ENCODE measurements around the gene TRPM4.
"Not testable (repeated sequence)": the region's sequence is repeated elsewhere in the genome, so short reads cannot be mapped to it uniquely, and the experiment has no call there.

Gene TRPM4

GRCh38 chr19:49157445-49158224, at the start of gene TRPM4:
Gene TRPM4 (plus strand): TSS chr19:49157792. CDS start chr19:49157867, 75 bp downstream.
- DNase-seq (ENCODE audit: low read depth in 2 of 2): no peak

- DNase-seq (ENCODE audit: low read depth in 2 of 2): no peak
Observed at GRCh38 chr19:49109051-49109450, 48.5 kb upstream of the TRPM4 start.

GRCh38 chr19:49109569-49110233, 47.9 kb upstream of the TRPM4 start:
- no peak for DNase-seq (ENCODE audit: low read depth in 2 of 2)

GRCh38 chr19:49110567-49110966, 47.0 kb upstream of the TRPM4 start:
- DNase-seq (ENCODE audit: low read depth in 2 of 2): no peak

GRCh38 chr19:49111218-49111998, 46.2 kb upstream of the TRPM4 start:
- no peak for DNase-seq (ENCODE audit: low read depth in 2 of 2)

GRCh38 chr19:49113762-49114629, 43.6 kb upstream of the TRPM4 start, which contains the start of gene LIN7B:
Gene LIN7B (plus strand): TSS chr19:49114370. CDS start chr19:49114405, 35 bp downstream.
- peak; percentile 40 to 49 for DNase-seq (ENCODE audit: low read depth in 2 of 2)

DNA sequence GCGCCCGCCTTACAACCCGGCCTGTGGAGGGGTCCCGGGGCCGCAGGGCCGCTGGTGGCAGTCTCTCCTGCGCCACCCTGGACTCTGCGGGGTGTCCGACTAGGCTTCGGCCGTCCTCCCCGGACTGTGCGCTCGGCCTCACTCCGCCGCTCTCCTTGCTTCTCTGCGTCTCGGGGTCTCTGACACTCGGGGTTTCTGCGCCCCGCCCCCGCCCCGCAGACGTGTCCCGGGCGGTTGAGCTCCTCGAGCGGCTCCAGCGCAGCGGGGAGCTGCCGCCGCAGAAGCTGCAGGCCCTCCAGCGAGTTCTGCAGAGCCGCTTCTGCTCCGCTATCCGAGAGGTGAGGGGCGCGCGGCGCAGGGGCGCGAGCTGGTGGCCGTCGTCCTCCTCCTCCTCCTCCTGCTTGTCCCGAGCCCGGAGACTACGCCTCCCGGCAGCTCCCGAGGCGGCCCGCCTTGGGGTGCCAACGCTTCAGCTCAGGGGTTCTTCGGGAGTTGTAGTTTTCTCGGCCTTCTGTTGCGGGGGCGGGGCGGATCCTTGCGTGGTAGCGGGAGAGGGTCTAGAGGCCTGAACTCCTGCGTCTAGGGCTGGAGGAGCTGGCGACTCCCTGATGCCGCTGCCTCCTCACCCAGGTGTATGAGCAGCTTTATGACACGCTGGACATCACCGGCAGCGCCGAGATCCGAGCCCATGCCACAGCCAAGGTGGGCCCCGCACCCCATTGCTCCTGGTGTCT, 42.8 kb upstream of the TRPM4 start:
- no peak for DNase-seq (ENCODE audit: low read depth in 2 of 2)

- no peak for DNase-seq (ENCODE audit: low read depth in 2 of 2)
Observed at GRCh38 chr19:49116544-49116943, 41.0 kb upstream of the TRPM4 start.

- no peak for DNase-seq (ENCODE audit: low read depth in 2 of 2)
Observed at GRCh38 chr19:49117677-49118564, 39.7 kb upstream of the TRPM4 start.

GRCh38 chr19:49118565-49119410, 38.8 kb upstream of the TRPM4 start, which contains the start of gene C19orf73:
Gene C19orf73 (minus strand): TSS chr19:49119143. CDS start chr19:49119022, 121 bp downstream.
- DNase-seq (ENCODE audit: low read depth in 2 of 2): peak; percentile 87 to 91

DNA sequence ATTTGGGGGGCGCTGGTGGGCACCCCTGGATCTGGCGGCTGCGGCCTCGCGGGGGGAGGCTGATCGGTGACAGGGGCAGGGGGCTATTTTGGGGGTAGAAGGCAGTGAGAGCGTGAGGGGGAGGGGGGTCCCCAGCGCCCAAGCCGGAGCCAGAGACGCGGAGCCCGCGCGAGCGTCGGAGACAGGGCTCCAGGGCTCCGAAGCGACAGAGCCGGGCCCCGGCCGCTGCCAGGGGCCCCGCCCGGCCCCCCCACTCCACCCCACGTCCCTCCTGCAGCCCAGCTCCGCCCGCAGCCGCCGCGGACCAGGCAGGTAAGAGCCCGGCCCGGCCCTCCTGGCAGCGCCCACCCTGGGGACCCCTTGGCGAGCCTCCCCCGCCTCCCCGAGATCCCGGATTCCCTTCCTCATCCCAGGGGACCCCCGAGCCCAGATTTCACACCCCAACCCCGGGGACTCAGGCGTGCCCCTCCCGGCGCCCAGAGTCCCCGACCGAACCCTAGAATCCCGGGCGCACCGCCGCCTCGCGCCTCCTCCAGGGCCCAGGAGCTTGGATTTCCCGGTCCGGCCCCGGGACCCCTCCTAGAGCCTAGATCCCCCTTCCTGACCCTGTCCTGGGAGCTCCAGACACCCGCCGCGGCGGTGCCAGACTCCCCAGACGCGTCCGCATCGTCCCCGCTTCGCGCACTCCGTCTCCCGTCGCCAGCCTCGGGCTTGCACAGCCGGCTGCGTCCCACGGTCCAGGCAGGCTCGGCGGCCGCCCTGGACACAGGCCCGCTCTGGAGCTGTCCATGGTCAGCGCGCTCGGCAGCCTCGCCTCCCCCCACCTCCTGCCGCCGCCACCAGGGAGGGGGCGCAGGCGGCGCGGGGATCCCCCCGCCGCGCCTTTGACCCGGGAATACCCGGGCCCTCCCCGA, 37.9 kb upstream of the TRPM4 start, which contains the start of gene PPFIA3:
Gene PPFIA3, plus strand, starts transcription at position 134 of the 914 bp plus-strand sequence. CDS start 8,330 bp downstream, outside the sequence.
- DNase-seq (ENCODE audit: low read depth in 2 of 2): no peak

DNA sequence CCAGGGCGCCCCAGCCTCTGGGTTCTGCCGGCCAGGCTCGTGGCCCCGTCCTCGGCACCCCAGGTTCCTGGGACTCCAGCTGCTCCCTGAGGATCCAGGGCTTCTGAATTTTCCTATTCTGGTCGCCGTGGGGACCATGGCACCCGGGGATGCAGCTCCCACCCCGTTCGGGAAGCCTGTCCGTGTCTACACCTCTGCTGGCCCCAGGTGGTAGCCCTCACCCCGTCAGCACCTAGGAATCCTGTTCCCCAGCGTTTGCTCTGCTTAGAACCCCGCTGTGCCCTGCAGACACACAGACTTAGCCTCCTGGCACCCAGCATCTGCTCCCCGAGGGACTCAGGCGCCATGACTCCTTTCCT, 37.3 kb upstream of the TRPM4 start:
- DNase-seq (ENCODE audit: low read depth in 2 of 2): no peak

- DNase-seq (ENCODE audit: low read depth in 2 of 2): no peak
Observed at GRCh38 chr19:49120868-49121267, 36.7 kb upstream of the TRPM4 start.

GRCh38 chr19:49121841-49122240, 35.8 kb upstream of the TRPM4 start:
- DNase-seq (ENCODE audit: low read depth in 2 of 2): not testable (repeated sequence)

DNA sequence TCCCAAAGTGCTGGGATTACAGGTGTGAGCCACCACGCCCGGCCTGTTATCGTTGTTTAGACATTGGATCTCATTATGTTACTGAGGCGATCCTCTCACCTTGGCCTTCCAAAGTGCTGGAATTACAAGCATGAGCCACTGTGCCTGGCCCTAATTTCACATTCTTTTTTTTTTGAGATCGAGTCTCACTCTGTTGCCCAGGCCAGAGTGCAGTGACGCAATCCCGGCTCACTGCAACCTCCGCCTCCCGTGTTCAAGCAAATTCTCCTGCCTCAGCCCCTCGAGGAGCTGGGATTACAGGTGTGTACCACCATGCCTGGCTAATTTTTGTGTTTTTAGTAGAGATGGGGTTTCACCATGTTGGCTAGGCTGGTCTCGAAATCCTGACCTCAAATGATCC, 34.3 kb upstream of the TRPM4 start:
- DNase-seq (ENCODE audit: low read depth in 2 of 2): not testable (repeated sequence)

GRCh38 chr19:49125025-49125731, 32.4 kb upstream of the TRPM4 start:
- no peak for DNase-seq (ENCODE audit: low read depth in 2 of 2)

- DNase-seq (ENCODE audit: low read depth in 2 of 2): no peak
Observed at GRCh38 chr19:49126575-49126974, 31.0 kb upstream of the TRPM4 start.
